RWPE2 (cell line): ENCODE data around the gene MET.
A peak's percentile ranks its signal among the peaks of the same experiment; 100 is the strongest.

ENCODE experiments used
- ATAC-seq: fragments of 200-7000 bp; cut with Tn5 transposase; 3 replicates; pipeline ENCODE4 v1.9.1; 2021; ENCODE audit warnings: low read depth
- DNase-seq: peaks from one replicate; pipeline ENCODE4 v3.0.0-alpha.2; 2020; ENCODE audit warnings: low spot score
- H3K27ac ChIP-seq: fragments of 450-650 bp; 2 replicates; pipeline ENCODE4 v1.5.1; 2017; ENCODE audit warnings: mild to moderate bottlenecking; ENCODE audit not compliant: poor library complexity, severe bottlenecking
- H3K27me3 ChIP-seq: fragments of 250-450 bp; sonication (Bioruptor Pico); 2 replicates; pipeline ENCODE4 v1.5.1; 2021; ENCODE audit warnings: mild to moderate bottlenecking, moderate library complexity; ENCODE audit not compliant: insufficient read depth, poor library complexity, severe bottlenecking
- H3K36me3 ChIP-seq: fragments of 250-450 bp; sonication (Bioruptor Pico); 2 replicates; pipeline ENCODE4 v1.5.1; 2020; ENCODE audit warnings: low read depth, mild to moderate bottlenecking, moderate library complexity
- H3K4me1 ChIP-seq: fragments of 250-450 bp; sonication (Bioruptor Pico); 2 replicates; pipeline ENCODE4 v1.5.1; 2021; ENCODE audit warnings: mild to moderate bottlenecking, moderate library complexity; ENCODE audit not compliant: insufficient read depth, poor library complexity, severe bottlenecking
- H3K4me3 ChIP-seq: fragments of 250-450 bp; sonication (Bioruptor Pico); 2 replicates; pipeline ENCODE4 v1.5.1; 2021; ENCODE audit warnings: mild to moderate bottlenecking, moderate library complexity; ENCODE audit not compliant: severe bottlenecking
- H3K9me3 ChIP-seq: fragments of 250-450 bp; sonication (Bioruptor Pico); 2 replicates; pipeline ENCODE4 v1.5.1; 2021; ENCODE audit warnings: mild to moderate bottlenecking, moderate library complexity; ENCODE audit not compliant: severe bottlenecking
- CTCF ChIP-seq: fragments of 450-650 bp; IDR thresholded peaks from one replicate; pipeline ENCODE4 v1.5.1; 2017; ENCODE audit warnings: mild to moderate bottlenecking, moderate library complexity; ENCODE audit not compliant: poor library complexity, severe bottlenecking

MET gene

GRCh38 chr7:116780521-116780920 lies 108.5 kb downstream of the MET start:
- Histone ChIP-seq H3K4me3 (no peak overlapping the region), H3K27me3 (no peaks in the 10 kb centered on the region), H3K27ac (no peak overlapping the region), H3K36me3 (peaks cover 92% of the 10 kb centered on the region), H3K9me3 (no peaks in the 10 kb centered on the region), H3K4me1 (peaks cover 33% of the 10 kb centered on the region)
- DNase-seq (no peak), ATAC-seq (no peak)
- TF ChIP-seq CTCF = no peak

- H3K9me3 ChIP-seq = no peaks in the 10 kb centered on the region
- peaks cover 91% of the 10 kb centered on the region for H3K36me3 ChIP-seq
- H3K27me3 ChIP-seq = no peaks in the 10 kb centered on the region
- no peak for ATAC-seq
- peaks cover 29% of the 10 kb centered on the region for H3K4me1 ChIP-seq
- H3K4me3 ChIP-seq = no peak overlapping the region
- no peak for DNase-seq
- H3K27ac ChIP-seq = no peak overlapping the region
- TF ChIP-seq CTCF = no peak
Measured at GRCh38 chr7:116780966-116781365, 109.0 kb downstream of the MET start.

- Histone ChIP-seq H3K36me3 (peaks cover 92% of the 10 kb centered on the region), H3K27ac (no peak overlapping the region), H3K9me3 (no peaks in the 10 kb centered on the region), H3K4me3 (no peak overlapping the region), H3K27me3 (no peaks in the 10 kb centered on the region), H3K4me1 (peaks cover 22% of the 10 kb centered on the region)
- no peak for TF ChIP-seq CTCF
- no peak for ATAC-seq
- DNase-seq = no peak
Measured at GRCh38 chr7:116781584-116781983, 109.6 kb downstream of the MET start.

GRCh38 chr7:116782177-116782711 lies 110.2 kb downstream of the MET start:
- ATAC-seq = peak; percentile 60; the same call in 2 of the 3 replicates
- no peak for TF ChIP-seq CTCF

GRCh38 chr7:116783666-116784318 lies 111.8 kb downstream of the MET start:
- Histone ChIP-seq H3K36me3 (peaks cover 96% of the 10 kb centered on the region), H3K4me3 (no peak overlapping the region), H3K4me1 (peaks cover 3% of the 10 kb centered on the region), H3K9me3 (no peaks in the 10 kb centered on the region), H3K27me3 (no peaks in the 10 kb centered on the region), H3K27ac (no peak overlapping the region)
- TF ChIP-seq CTCF = no peak
- ATAC-seq = no peak
- DNase-seq = no peak

More at GRCh38 chr7:116782177-116782711, 110.2 kb downstream of the MET start:
- Histone ChIP-seq H3K9me3 (no peaks in the 10 kb centered on the region), H3K4me1 (peaks cover 16% of the 10 kb centered on the region), H3K27me3 (no peaks in the 10 kb centered on the region), H3K27ac (no peak overlapping the region), H3K4me3 (no peak overlapping the region), H3K36me3 (peaks cover 96% of the 10 kb centered on the region)
- DNase-seq = no peak
